Vagina (tissue), 2 donors: ENCODE results near the gene MCOLN1.

Source experiments
- CTCF ChIP-seq, 3 experiments: fragments of 450-650 bp in 2 of 3; fragments of 200-600 bp in 1 of 3; sonication (generic) in 1 of 3; IDR thresholded peaks; one replicate each; pipeline ENCODE4 v1.5.1; 2017 to 2019; ENCODE audit warnings: antibody characterized with exemption in 3 of 3, mild to moderate bottlenecking in 2 of 3, moderate library complexity in 2 of 3
- POLR2A ChIP-seq, 2 donors: fragments of 450-650 bp; IDR thresholded peaks; one replicate each; pipeline ENCODE4 v1.6.1; 2017; ENCODE audit warnings: antibody characterized with exemption in 2 of 2, mild to moderate bottlenecking in 2 of 2, moderate library complexity in 2 of 2

GRCh38 chr19:7486923-7487322 is 35.5 kb upstream of the MCOLN1 start:
- TF ChIP-seq CTCF (IDR thresholded peaks at IDR 0.05): no peak
- no peak for TF ChIP-seq POLR2A (IDR thresholded peaks at IDR 0.05)
